Fibroblast of lung (primary cell): ENCODE results near the gene CHKA. TPM values are rescaled to one million over a fixed set of nuclear protein-coding genes. Genes with fewer than 3 reads are reported as not detected.

Experiments used
- DNase-seq, 2 donors: peaks; one replicate each; pipeline versions ENCODE4 v3.0.0 to v3.0.0-alpha.2; 2010; ENCODE audit warnings: low read depth in 2 of 2
- H2AFZ ChIP-seq: 2 replicates; pipeline ENCODE4 v1.5.1; 2012; ENCODE audit warnings: low read length, control low read depth, inconsistent platforms
- H3K27ac ChIP-seq: 2 replicates; pipeline ENCODE4 v1.5.1; 2011; ENCODE audit warnings: low read length, control low read depth; ENCODE audit not compliant: insufficient read depth
- H3K27me3 ChIP-seq: 2 replicates; pipeline ENCODE4 v1.5.1; 2011; ENCODE audit warnings: mild to moderate bottlenecking, low read length; ENCODE audit not compliant: control insufficient read depth, insufficient read depth
- H3K36me3 ChIP-seq: 2 replicates; pipeline ENCODE4 v1.5.1; 2011; ENCODE audit warnings: low read length; ENCODE audit not compliant: control insufficient read depth, insufficient read depth
- H3K4me1 ChIP-seq: 2 replicates; pipeline ENCODE4 v1.5.1; 2011; ENCODE audit warnings: low read length; ENCODE audit not compliant: control insufficient read depth, insufficient read depth; ENCODE audit errors: extremely low read depth
- H3K4me2 ChIP-seq: 2 replicates; pipeline ENCODE4 v1.5.1; 2011; ENCODE audit warnings: low read length, control low read depth; ENCODE audit not compliant: insufficient read depth; ENCODE audit errors: extremely low read depth
- H3K4me3 ChIP-seq, 4 experiments: fragments of 200-600 bp in 1 of 4; sonication (generic) in 1 of 4; replicated peaks in 1 of 4; 2 replicates each; pipeline ENCODE4 v1.5.1; 2011 to 2016; ENCODE audit warnings: low read length in 4 of 4, low read depth in 3 of 4, mild to moderate bottlenecking in 3 of 4, control low read depth in 2 of 4, inconsistent platforms in 1 of 4, mixed read lengths in 1 of 4; ENCODE audit not compliant: insufficient read depth in 1 of 4; ENCODE audit errors: control extremely low read depth in 1 of 4
- H3K79me2 ChIP-seq: 2 replicates; pipeline ENCODE4 v1.5.1; 2012; ENCODE audit warnings: mild to moderate bottlenecking, low read length, inconsistent platforms; ENCODE audit not compliant: control insufficient read depth, insufficient read depth
- H3K9ac ChIP-seq: 2 replicates; pipeline ENCODE4 v1.5.1; 2011; ENCODE audit warnings: mild to moderate bottlenecking, low read length, control low read depth; ENCODE audit not compliant: insufficient read depth
- H3K9me3 ChIP-seq: 2 replicates; pipeline ENCODE4 v1.5.1; 2012; ENCODE audit warnings: low read depth, low read length; ENCODE audit not compliant: control insufficient read depth, insufficient read depth
- H4K20me1 ChIP-seq: 2 replicates; pipeline ENCODE4 v1.5.1; 2011; ENCODE audit warnings: low read length; ENCODE audit not compliant: control insufficient read depth, insufficient read depth; ENCODE audit errors: extremely low read depth
- EZH2 ChIP-seq: IDR thresholded peaks from 2 replicates; pipeline ENCODE4 v1.5.1; 2012; ENCODE audit warnings: low read length, control low read depth, mild to moderate bottlenecking; ENCODE audit errors: missing control alignments
- polyA plus RNA-seq, 2 donors: library from polyadenylated mRNA; depleted of rRNA in 1 of 2; stranded (reverse) in 1 of 2; unstranded in 1 of 2; fragments of >200 nt; gene quantifications; 2 replicates each; pipeline ENCODE4 v1.2.1, GENCODE V29; 2011 to 2012; ENCODE audit warnings: missing spikeins in 1 of 2
- total RNA-seq: library from RNA; depleted of rRNA; stranded (reverse); fragments of >200 nt; gene quantifications from 2 replicates; pipeline ENCODE4 v1.2.1, GENCODE V29; 2014
- TF ChIP-seq, protein P1 (sequence below), 2 donors: IDR thresholded peaks in 1 of 2; conservative IDR thresholded peaks in 1 of 2; 1 replicate in 1 of 2; 2 replicates in 1 of 2; pipeline ENCODE4 v1.5.1; 2011 to 2012; ENCODE audit warnings: low read length in 2 of 2, control low read depth in 1 of 2, inconsistent platforms in 1 of 2, low read depth in 1 of 2, mild to moderate bottlenecking in 1 of 2

The CHKA gene
- total and polyA plus RNA-seq, 2 donors (not counting 1 experiment from before 2014, with no cell fraction given) = 7.2 to 8.4 TPM

DNA sequence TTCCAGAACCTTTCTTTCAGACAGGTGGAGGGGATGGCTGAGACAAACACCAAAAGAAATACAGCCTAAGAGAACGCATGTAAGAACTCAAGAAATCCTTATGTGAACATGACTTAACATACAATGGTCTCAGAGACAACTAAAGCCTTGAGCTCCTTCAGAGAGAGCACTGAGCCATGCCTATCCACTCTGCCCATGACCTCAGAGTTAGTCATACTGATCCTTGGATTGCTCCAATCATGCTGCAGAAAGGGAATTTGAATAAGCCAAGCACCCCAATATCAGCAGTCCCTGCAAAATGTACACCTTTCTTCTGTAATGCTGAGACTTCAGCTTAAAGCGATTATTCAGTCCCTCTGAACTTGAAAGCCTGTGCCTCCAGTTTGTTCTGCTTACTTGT lies 43.2 kb upstream of the CHKA start:
- Histone ChIP-seq H3K27ac (no peak overlapping the region), H3K27me3 (no peaks in the 10 kb centered on the region), H3K79me2 (no peaks in the 10 kb centered on the region), H3K36me3 (peaks cover 13% of the 10 kb centered on the region), H3K9ac (no peak overlapping the region), H3K4me2 (no peak overlapping the region), H3K4me1 (no peaks in the 10 kb centered on the region), H2AFZ (no peak overlapping the region), H3K4me3 (no peak overlapping the region), H3K9me3 (no peaks in the 10 kb centered on the region), H4K20me1 (no peaks in the 10 kb centered on the region)
- peak; percentile 39 for DNase-seq
- TF ChIP-seq, protein P1, sequence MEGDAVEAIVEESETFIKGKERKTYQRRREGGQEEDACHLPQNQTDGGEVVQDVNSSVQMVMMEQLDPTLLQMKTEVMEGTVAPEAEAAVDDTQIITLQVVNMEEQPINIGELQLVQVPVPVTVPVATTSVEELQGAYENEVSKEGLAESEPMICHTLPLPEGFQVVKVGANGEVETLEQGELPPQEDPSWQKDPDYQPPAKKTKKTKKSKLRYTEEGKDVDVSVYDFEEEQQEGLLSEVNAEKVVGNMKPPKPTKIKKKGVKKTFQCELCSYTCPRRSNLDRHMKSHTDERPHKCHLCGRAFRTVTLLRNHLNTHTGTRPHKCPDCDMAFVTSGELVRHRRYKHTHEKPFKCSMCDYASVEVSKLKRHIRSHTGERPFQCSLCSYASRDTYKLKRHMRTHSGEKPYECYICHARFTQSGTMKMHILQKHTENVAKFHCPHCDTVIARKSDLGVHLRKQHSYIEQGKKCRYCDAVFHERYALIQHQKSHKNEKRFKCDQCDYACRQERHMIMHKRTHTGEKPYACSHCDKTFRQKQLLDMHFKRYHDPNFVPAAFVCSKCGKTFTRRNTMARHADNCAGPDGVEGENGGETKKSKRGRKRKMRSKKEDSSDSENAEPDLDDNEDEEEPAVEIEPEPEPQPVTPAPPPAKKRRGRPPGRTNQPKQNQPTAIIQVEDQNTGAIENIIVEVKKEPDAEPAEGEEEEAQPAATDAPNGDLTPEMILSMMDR (conservative IDR thresholded peaks at IDR 0.05 in 1 of 2, IDR thresholded peaks at IDR 0.05 in 1 of 2; ENCODE audit: low read depth in 1 of 2, low read length in 2 of 2) = no peak
- TF ChIP-seq EZH2 = no peak

DNA sequence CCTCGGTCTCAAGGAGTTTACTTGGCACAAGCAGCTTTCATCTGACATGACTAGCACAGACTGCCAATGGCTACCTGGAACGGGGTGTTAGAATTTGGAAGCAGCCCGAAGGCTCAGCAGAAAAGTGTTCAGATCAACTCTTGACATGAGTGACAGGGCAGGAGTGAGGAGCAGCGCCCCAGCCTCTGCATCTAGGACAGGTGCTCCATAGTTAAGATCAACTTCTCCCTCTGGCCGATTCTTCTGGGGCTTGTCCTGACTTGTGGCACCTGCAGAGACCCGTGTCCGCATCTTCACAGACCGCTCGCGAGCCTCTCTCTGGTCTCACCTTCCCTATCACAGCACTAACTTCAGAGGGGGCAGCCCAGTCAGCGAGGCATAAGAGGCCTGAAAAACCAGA lies 42.5 kb upstream of the CHKA start:
- H3K27ac ChIP-seq = no peak overlapping the region
- peaks cover 10% of the 10 kb centered on the region for H3K36me3 ChIP-seq
- H3K4me2 ChIP-seq = no peak overlapping the region
- H3K4me3 ChIP-seq = no peak overlapping the region
- no peaks in the 10 kb centered on the region for H4K20me1 ChIP-seq
- DNase-seq = no peak
- no peaks in the 10 kb centered on the region for H3K4me1 ChIP-seq
- no peaks in the 10 kb centered on the region for H3K9me3 ChIP-seq
- no peak overlapping the region for H3K9ac ChIP-seq
- H2AFZ ChIP-seq = no peak overlapping the region
- no peaks in the 10 kb centered on the region for H3K27me3 ChIP-seq
- H3K79me2 ChIP-seq = no peaks in the 10 kb centered on the region
- TF ChIP-seq, protein P1 (conservative IDR thresholded peaks at IDR 0.05 in 1 of 2, IDR thresholded peaks at IDR 0.05 in 1 of 2; ENCODE audit: low read depth in 1 of 2, low read length in 2 of 2) = no peak
- no peak for TF ChIP-seq EZH2

DNA sequence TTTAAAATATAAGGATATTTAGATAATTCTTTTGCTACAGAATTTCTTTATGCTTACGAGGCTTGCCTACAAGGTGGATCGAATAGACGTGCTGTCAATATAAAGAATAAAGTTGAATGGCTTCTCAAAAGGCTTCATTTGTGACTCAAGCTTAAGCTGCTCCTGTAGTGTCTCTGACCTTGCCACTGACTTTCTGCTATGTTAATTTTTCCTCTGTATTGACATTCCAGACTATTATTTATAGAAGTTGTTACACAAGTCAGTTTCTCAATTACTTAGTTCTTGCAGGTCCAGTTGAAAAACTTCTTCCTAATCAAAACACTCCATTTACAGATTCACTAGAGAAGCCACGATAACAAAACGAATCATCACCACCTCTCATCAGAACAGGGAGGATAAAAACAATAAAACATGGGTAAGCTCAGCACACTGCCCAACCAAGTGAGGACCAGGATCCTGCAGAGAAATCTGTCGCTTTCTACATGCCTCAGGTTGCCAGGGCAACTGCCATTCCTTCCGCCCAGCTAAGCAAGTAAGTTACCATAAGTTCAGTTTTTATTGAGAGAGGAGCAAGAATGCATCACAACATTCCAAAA lies 39.0 kb upstream of the CHKA start:
- no peaks in the 10 kb centered on the region for H3K4me1 ChIP-seq
- no peak overlapping the region for H3K9ac ChIP-seq
- H2AFZ ChIP-seq = no peak overlapping the region
- H3K79me2 ChIP-seq = no peaks in the 10 kb centered on the region
- H3K27me3 ChIP-seq = no peaks in the 10 kb centered on the region
- H4K20me1 ChIP-seq = no peaks in the 10 kb centered on the region
- peaks cover 12% of the 10 kb centered on the region for H3K36me3 ChIP-seq
- no peak overlapping the region for H3K4me2 ChIP-seq
- H3K4me3 ChIP-seq = no peak overlapping the region
- no peaks in the 10 kb centered on the region for H3K9me3 ChIP-seq
- H3K27ac ChIP-seq = no peak overlapping the region
- DNase-seq = peak in 1 of 2 donors; percentile 15
- TF ChIP-seq, protein P1 (conservative IDR thresholded peaks at IDR 0.05 in 1 of 2, IDR thresholded peaks at IDR 0.05 in 1 of 2; ENCODE audit: low read depth in 1 of 2, low read length in 2 of 2) = no peak
- TF ChIP-seq EZH2 = no peak
